Measurements from ENCODE around the gene HSPA1B.
"Not testable (repeated sequence)": the region's sequence is repeated elsewhere in the genome, so short reads cannot be mapped to it uniquely, and the experiment has no call there.

Gene HSPA1B

GRCh38 chr6:31827286-31828079 is at the start of gene HSPA1B:
Gene HSPA1B, plus strand, starts transcription at chr6:31827738. Its CDS starts 213 bp downstream, at chr6:31827951.
- FAIRE-seq (peak; percentile 91), DNase-seq (ENCODE audit: extremely low spot score, insufficient read length, low read depth) (no peak)

GRCh38 chr6:31778193-31778592 is 49.3 kb upstream of the HSPA1B start:
- DNase-seq (ENCODE audit: extremely low spot score, insufficient read length, low read depth) = no peak
- no peak for FAIRE-seq

GRCh38 chr6:31778999-31779885 is 48.3 kb upstream of the HSPA1B start:
- DNase-seq (ENCODE audit: extremely low spot score, insufficient read length, low read depth) (no peak), FAIRE-seq (no peak)

GRCh38 chr6:31779908-31780307 is 47.6 kb upstream of the HSPA1B start:
- FAIRE-seq = no peak
- no peak for DNase-seq (ENCODE audit: extremely low spot score, insufficient read length, low read depth)

- DNase-seq (ENCODE audit: extremely low spot score, insufficient read length, low read depth) = no peak
- FAIRE-seq = no peak
Measured at GRCh38 chr6:31780507-31781243, 46.9 kb upstream of the HSPA1B start.

GRCh38 chr6:31781244-31782125 is 46.1 kb upstream of the HSPA1B start:
- FAIRE-seq = no peak
- DNase-seq (ENCODE audit: extremely low spot score, insufficient read length, low read depth) = no peak

- FAIRE-seq (no peak), DNase-seq (ENCODE audit: extremely low spot score, insufficient read length, low read depth) (no peak)
Measured at GRCh38 chr6:31782126-31782855, 45.2 kb upstream of the HSPA1B start.

- FAIRE-seq (no peak), DNase-seq (ENCODE audit: extremely low spot score, insufficient read length, low read depth) (no peak)
Measured at GRCh38 chr6:31784098-31784925, 43.2 kb upstream of the HSPA1B start.

GRCh38 chr6:31785475-31785874 is 42.1 kb upstream of the HSPA1B start:
- no peak for DNase-seq (ENCODE audit: extremely low spot score, insufficient read length, low read depth)
- FAIRE-seq = no peak

GRCh38 chr6:31791324-31792089 is 36.0 kb upstream of the HSPA1B start:
- DNase-seq (ENCODE audit: extremely low spot score, insufficient read length, low read depth) (no peak), FAIRE-seq (peak; percentile 24)

- DNase-seq (ENCODE audit: extremely low spot score, insufficient read length, low read depth) (no peak), FAIRE-seq (no peak)
Measured at GRCh38 chr6:31792090-31792374, 35.5 kb upstream of the HSPA1B start.

- DNase-seq (ENCODE audit: extremely low spot score, insufficient read length, low read depth) (no peak), FAIRE-seq (no peak)
Measured at GRCh38 chr6:31792761-31793171, 34.8 kb upstream of the HSPA1B start.

- DNase-seq (ENCODE audit: extremely low spot score, insufficient read length, low read depth); FAIRE-seq: not testable (repeated sequence)
Measured at GRCh38 chr6:31793927-31794245, 33.7 kb upstream of the HSPA1B start.

GRCh38 chr6:31794294-31794865 is 33.2 kb upstream of the HSPA1B start:
- no peak for FAIRE-seq
- no peak for DNase-seq (ENCODE audit: extremely low spot score, insufficient read length, low read depth)

- DNase-seq (ENCODE audit: extremely low spot score, insufficient read length, low read depth) (no peak), FAIRE-seq (no peak)
Measured at GRCh38 chr6:31794866-31795615, 32.5 kb upstream of the HSPA1B start.

GRCh38 chr6:31795616-31796298 is 31.8 kb upstream of the HSPA1B start, which contains the start of gene VARS1:
Gene VARS1, minus strand, starts transcription at chr6:31795752. Its CDS starts 535 bp downstream, at chr6:31795217.
- DNase-seq (ENCODE audit: extremely low spot score, insufficient read length, low read depth) (peak; percentile 96), FAIRE-seq (peak; percentile 80)

Data from GM18507 (cell line).